Sciatic nerve (tissue), 2 donors: ENCODE measurements around the gene DENND6A. TPM values are rescaled to one million over a fixed set of nuclear protein-coding genes. Genes with fewer than 3 reads are reported as not detected.
"Not testable (repeated sequence)": the region's sequence is repeated elsewhere in the genome, so short reads cannot be mapped to it uniquely, and the experiment has no call there.

Source experiments
- ATAC-seq: fragments of 200-7000 bp; cut with Tn5 transposase; one replicate; pipeline ENCODE4 v1.9.1; 2020; ENCODE audit warnings: mild to moderate bottlenecking, moderate library complexity
- DNase-seq: peaks from one replicate; pipeline ENCODE4 v3.0.0-alpha.2; 2020; ENCODE audit warnings: low spot score
- intact Hi-C: fragments of 100-400 bp; cut with DNase I; formaldehyde crosslinking; loops from one replicate; pipeline ENCODE4 v1.14.2; 2022
- total RNA-seq: library from RNA; stranded (reverse); fragmentation: NEBNext Ultra II Directional; extraction: Animal tissue kit (Norgen Biotek cat#: 25700); gene quantifications from one replicate; pipeline ENCODE4 v1.2.1, GENCODE V29; 2021
- donor health status: DM: no; HTN: no; CAD: no.
- donor health status: DM: no; HTN: no; CAD: no.

DENND6A gene
- total RNA-seq, 1 donor from 2014 or later = 56.3 TPM

- intact Hi-C loops = no loop called here
- no peak for DNase-seq
- no peak for ATAC-seq
Measured at GRCh38 chr3:57652203-57652602, 40.7 kb downstream of the DENND6A start.

GRCh38 chr3:57647292-57647940 is 45.5 kb downstream of the DENND6A start:
- intact Hi-C loops = no loop called here
- DNase-seq = no peak
- peak; percentile 24 for ATAC-seq

GRCh38 chr3:57646723-57647122 is 46.2 kb downstream of the DENND6A start:
- DNase-seq = no peak
- peak; percentile 91 for ATAC-seq
- intact Hi-C loops = no loop called here

- DNase-seq = no peak
- no peak for ATAC-seq
- intact Hi-C loops = no loop called here
Measured at GRCh38 chr3:57644740-57645139, 48.1 kb downstream of the DENND6A start.

- no peak for ATAC-seq
- DNase-seq = no peak
- intact Hi-C loops = no loop called here
Measured at GRCh38 chr3:57637391-57637790, 55.5 kb downstream of the DENND6A start.

GRCh38 chr3:57634259-57634658 is 58.6 kb downstream of the DENND6A start:
- DNase-seq, intact Hi-C loops, ATAC-seq: not testable (repeated sequence)

GRCh38 chr3:57627976-57628375 is 64.9 kb downstream of the DENND6A start:
- intact Hi-C loops = no loop called here
- ATAC-seq = no peak
- DNase-seq = no peak

- intact Hi-C loops = no loop called here
- DNase-seq = no peak
- no peak for ATAC-seq
Measured at GRCh38 chr3:57624801-57625200, 68.1 kb downstream of the DENND6A start.

GRCh38 chr3:57622362-57622761 is 70.5 kb downstream of the DENND6A start:
- no peak for DNase-seq
- ATAC-seq = no peak
- intact Hi-C loops = no loop called here

- ATAC-seq (no peak), DNase-seq (no peak)
- intact Hi-C loops = no loop called here
Measured at GRCh38 chr3:57617739-57618138, 75.1 kb downstream of the DENND6A start.

GRCh38 chr3:57616233-57616632 is 76.6 kb downstream of the DENND6A start:
- intact Hi-C loops = no loop called here
- no peak for ATAC-seq
- no peak for DNase-seq

GRCh38 chr3:57611870-57612269 is 81.0 kb downstream of the DENND6A start:
- intact Hi-C loops, ATAC-seq, DNase-seq: not testable (repeated sequence)

GRCh38 chr3:57605683-57606082 is 87.2 kb downstream of the DENND6A start:
- DNase-seq (no peak), ATAC-seq (no peak)
- intact Hi-C loops = no loop called here

- DNase-seq (no peak), ATAC-seq (no peak)
- intact Hi-C loops = no loop called here
Measured at GRCh38 chr3:57604971-57605370, 87.9 kb downstream of the DENND6A start.

- DNase-seq = no peak
- ATAC-seq = no peak
- intact Hi-C loops = no loop called here
Measured at GRCh38 chr3:57600195-57600594, 92.7 kb downstream of the DENND6A start.

- no peak for DNase-seq
- intact Hi-C loops = no loop called here
- ATAC-seq = no peak
Measured at GRCh38 chr3:57598765-57599360, 94.0 kb downstream of the DENND6A start.

- intact Hi-C loops = no loop called here
- peak; percentile 98 for ATAC-seq
- DNase-seq = peak; percentile 99
Measured at GRCh38 chr3:57597127-57597923, 95.6 kb downstream of the DENND6A start, which contains the start of gene ARF4. ARF4 (minus strand) TSS chr3:57597344; CDS start chr3:57597140, 204 bp downstream.

GRCh38 chr3:57596495-57597126 is 96.3 kb downstream of the DENND6A start:
- ATAC-seq (peak; percentile 73), DNase-seq (peak; percentile 83)
- intact Hi-C loops = no loop called here

GRCh38 chr3:57594576-57594975 is 98.3 kb downstream of the DENND6A start:
- DNase-seq (no peak), ATAC-seq (no peak)
- intact Hi-C loops = no loop called here

GRCh38 chr3:57594144-57594543 is 98.7 kb downstream of the DENND6A start:
- intact Hi-C loops = no loop called here
- no peak for ATAC-seq
- DNase-seq = no peak
